Measurements from ENCODE around the gene TNIP1. TPM values are rescaled to one million over a fixed set of nuclear protein-coding genes. Genes with fewer than 3 reads are reported as not detected.

TNIP1 gene
- total RNA-seq, 1 experiment from 2014 or later, result 65.7 TPM

DNA sequence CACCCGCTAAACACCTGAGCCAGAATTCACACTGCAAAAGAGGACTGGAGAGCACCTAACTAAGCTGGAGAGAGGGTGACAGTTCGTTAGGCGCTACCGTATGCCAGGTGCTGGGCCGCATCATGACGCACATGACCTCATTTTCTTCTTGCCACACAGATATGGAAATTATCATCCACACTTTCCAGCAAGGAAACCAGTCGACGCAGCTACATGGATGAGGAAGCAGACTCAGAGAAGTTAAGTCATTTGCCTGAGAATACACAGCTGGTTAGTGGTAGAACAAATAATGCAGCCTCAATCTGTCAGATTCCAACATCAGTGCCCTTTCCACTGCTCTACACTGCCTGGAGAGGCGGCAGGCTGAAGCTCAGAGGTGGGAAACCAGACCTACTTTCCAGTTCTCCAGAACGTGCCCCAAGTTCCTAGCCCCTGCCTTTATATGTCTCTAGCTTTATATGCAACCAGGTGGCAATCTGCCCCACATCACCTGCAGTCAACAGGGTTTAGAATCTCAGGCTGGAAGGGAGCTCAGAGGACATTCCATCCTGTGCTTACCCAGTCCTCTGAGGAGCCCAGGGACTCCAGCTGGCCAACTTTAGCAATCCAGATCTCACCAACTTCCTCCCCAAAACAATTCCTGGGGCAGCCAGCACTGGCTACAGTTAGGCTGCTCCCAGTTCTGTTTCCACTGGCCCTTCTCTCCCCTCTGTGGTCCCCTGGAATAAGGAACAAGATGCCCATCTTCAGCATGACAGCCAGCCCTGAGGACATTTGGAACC lies 8.8 kb downstream of the TNIP1 start:
- no peaks in the 10 kb centered on the region for H3K27me3 ChIP-seq (replicated peaks; ENCODE audit: control insufficient read depth, insufficient read depth, low read length)
- peaks cover 22% of the 10 kb centered on the region for H3K4me1 Mint-ChIP-seq (ENCODE audit: low read depth, unreplicated experiment)
- H3K9me3 ChIP-seq, result no peaks in the 10 kb centered on the region
- no peak overlapping the region for H3K4me3 ChIP-seq (ENCODE audit: low read depth, low read length)
- no peaks in the 10 kb centered on the region for H3K27me3 Mint-ChIP-seq (ENCODE audit: insufficient read depth, unreplicated experiment)
- H3K36me3 Mint-ChIP-seq (ENCODE audit: insufficient read depth, unreplicated experiment), result peaks cover 15% of the 10 kb centered on the region
- CTCF ChIA-PET, result interaction anchor here (0.5 to 0.8 kb wide), 2 partner anchors 20 to 70 kb away, joined by 3 to 4 read pairs; no protein-coding TSS in a partner anchor
- no peaks in the 10 kb centered on the region for H3K9me3 Mint-ChIP-seq (ENCODE audit: unreplicated experiment)
- TF ChIP-seq, protein P1, sequence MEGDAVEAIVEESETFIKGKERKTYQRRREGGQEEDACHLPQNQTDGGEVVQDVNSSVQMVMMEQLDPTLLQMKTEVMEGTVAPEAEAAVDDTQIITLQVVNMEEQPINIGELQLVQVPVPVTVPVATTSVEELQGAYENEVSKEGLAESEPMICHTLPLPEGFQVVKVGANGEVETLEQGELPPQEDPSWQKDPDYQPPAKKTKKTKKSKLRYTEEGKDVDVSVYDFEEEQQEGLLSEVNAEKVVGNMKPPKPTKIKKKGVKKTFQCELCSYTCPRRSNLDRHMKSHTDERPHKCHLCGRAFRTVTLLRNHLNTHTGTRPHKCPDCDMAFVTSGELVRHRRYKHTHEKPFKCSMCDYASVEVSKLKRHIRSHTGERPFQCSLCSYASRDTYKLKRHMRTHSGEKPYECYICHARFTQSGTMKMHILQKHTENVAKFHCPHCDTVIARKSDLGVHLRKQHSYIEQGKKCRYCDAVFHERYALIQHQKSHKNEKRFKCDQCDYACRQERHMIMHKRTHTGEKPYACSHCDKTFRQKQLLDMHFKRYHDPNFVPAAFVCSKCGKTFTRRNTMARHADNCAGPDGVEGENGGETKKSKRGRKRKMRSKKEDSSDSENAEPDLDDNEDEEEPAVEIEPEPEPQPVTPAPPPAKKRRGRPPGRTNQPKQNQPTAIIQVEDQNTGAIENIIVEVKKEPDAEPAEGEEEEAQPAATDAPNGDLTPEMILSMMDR (IDR thresholded peaks at IDR 0.05; ENCODE audit: insufficient read depth in 1 of 2, low read depth in 1 of 2, low read length in 1 of 2, severe bottlenecking in 1 of 2, unreplicated experiment in 1 of 2), result no peak
- DNase-seq, result no peak
- H3K36me3 ChIP-seq (ENCODE audit: control insufficient read depth, insufficient read depth, low read length), result peaks cover 4% of the 10 kb centered on the region
- intact Hi-C loops (cut with micrococcal nuclease; ENCODE audit: unreplicated experiment), result loop anchor here (1.0 kb wide), 1 partner anchor 8 kb away; no protein-coding TSS in a partner anchor
- peaks cover 16% of the 10 kb centered on the region for H3K4me1 ChIP-seq
- BruUV-seq (replicated peaks), result no TSS peak
- POLR2A ChIA-PET, result interaction anchor here (0.6 to 1.0 kb wide), 2 partner anchors 10 to 144 kb away, joined by 3 to 5 read pairs; no protein-coding TSS in a partner anchor
- no peak overlapping the region for H3K4me3 Mint-ChIP-seq (ENCODE audit: unreplicated experiment)
- peak overlapping the region; percentile 62 for H3K27ac Mint-ChIP-seq (ENCODE audit: unreplicated experiment)

DNA sequence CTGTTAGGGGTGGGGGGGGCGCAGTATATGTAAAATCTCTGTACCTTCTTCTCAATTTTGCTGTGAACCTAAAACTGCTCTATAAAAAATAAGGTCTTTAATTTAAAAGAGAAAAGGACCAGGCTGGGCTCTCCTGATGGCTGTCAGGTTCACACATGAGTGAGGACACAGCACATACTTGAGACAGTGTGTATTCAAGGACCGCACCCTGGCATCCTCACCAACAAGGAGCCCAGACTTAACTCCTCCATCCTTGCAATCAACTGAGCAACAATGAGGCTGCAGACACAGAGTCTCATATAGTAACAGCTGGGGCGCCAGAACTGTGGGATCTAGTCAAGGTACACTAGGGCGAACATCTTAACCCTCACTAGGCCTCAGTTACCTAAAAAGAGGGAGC lies 9.8 kb downstream of the TNIP1 start:
- TF ChIP-seq, protein P1 (IDR thresholded peaks at IDR 0.05; ENCODE audit: insufficient read depth in 1 of 2, low read depth in 1 of 2, low read length in 1 of 2, severe bottlenecking in 1 of 2, unreplicated experiment in 1 of 2), result no peak
- Histone ChIP-seq H3K27me3 (replicated peaks; ENCODE audit: control insufficient read depth, insufficient read depth, low read length) (no peaks in the 10 kb centered on the region), H3K9me3 (no peaks in the 10 kb centered on the region), H3K36me3 (ENCODE audit: control insufficient read depth, insufficient read depth, low read length) (peaks cover 4% of the 10 kb centered on the region), H3K4me3 (ENCODE audit: low read depth, low read length) (no peak overlapping the region), H3K4me1 (peaks cover 16% of the 10 kb centered on the region)
- no peak overlapping the region for H3K4me3 Mint-ChIP-seq (ENCODE audit: unreplicated experiment)
- ChIA-PET POLR2A (interaction anchor here (1.0 kb wide), 1 partner anchor 11 kb away, joined by 3 read pairs; no protein-coding TSS in a partner anchor), CTCF (interaction anchor here (0.7 kb wide), 1 partner anchor 22 kb away, joined by 3 read pairs; no protein-coding TSS in a partner anchor)
- H3K27ac Mint-ChIP-seq (ENCODE audit: unreplicated experiment), result no peak overlapping the region
- H3K4me1 Mint-ChIP-seq (ENCODE audit: low read depth, unreplicated experiment), result peaks cover 15% of the 10 kb centered on the region
- H3K36me3 Mint-ChIP-seq (ENCODE audit: insufficient read depth, unreplicated experiment), result peaks cover 12% of the 10 kb centered on the region
- BruUV-seq (replicated peaks), result no TSS peak
- H3K27me3 Mint-ChIP-seq (ENCODE audit: insufficient read depth, unreplicated experiment), result no peaks in the 10 kb centered on the region
- no peak for DNase-seq
- intact Hi-C loops (cut with micrococcal nuclease; ENCODE audit: unreplicated experiment), result no loop called here
- no peaks in the 10 kb centered on the region for H3K9me3 Mint-ChIP-seq (ENCODE audit: unreplicated experiment)

- Mint-ChIP-seq H3K4me3 (ENCODE audit: unreplicated experiment) (no peak overlapping the region), H3K27me3 (ENCODE audit: insufficient read depth, unreplicated experiment) (no peaks in the 10 kb centered on the region), H3K4me1 (ENCODE audit: low read depth, unreplicated experiment) (peaks cover 13% of the 10 kb centered on the region), H3K36me3 (ENCODE audit: insufficient read depth, unreplicated experiment) (peaks cover 9% of the 10 kb centered on the region), H3K9me3 (ENCODE audit: unreplicated experiment) (no peaks in the 10 kb centered on the region), H3K27ac (ENCODE audit: unreplicated experiment) (no peak overlapping the region)
- H3K36me3 ChIP-seq (ENCODE audit: control insufficient read depth, insufficient read depth, low read length), result peaks cover 4% of the 10 kb centered on the region
- BruUV-seq (replicated peaks), result no TSS peak
- H3K4me3 ChIP-seq (ENCODE audit: low read depth, low read length), result no peak overlapping the region
- no peaks in the 10 kb centered on the region for H3K9me3 ChIP-seq
- no peak for DNase-seq
- CTCF ChIA-PET, result no interaction called here
- intact Hi-C loops (cut with micrococcal nuclease; ENCODE audit: unreplicated experiment), result no loop called here
- peaks cover 16% of the 10 kb centered on the region for H3K4me1 ChIP-seq
- TF ChIP-seq, protein P1 (IDR thresholded peaks at IDR 0.05; ENCODE audit: insufficient read depth in 1 of 2, low read depth in 1 of 2, low read length in 1 of 2, severe bottlenecking in 1 of 2, unreplicated experiment in 1 of 2), result no peak
- POLR2A ChIA-PET, result no interaction called here
- H3K27me3 ChIP-seq (replicated peaks; ENCODE audit: control insufficient read depth, insufficient read depth, low read length), result no peaks in the 10 kb centered on the region
Observed at GRCh38 chr5:151070449-151070848, 10.4 kb downstream of the TNIP1 start.

All from Caco-2 (cell line).